Stomach (tissue), 4 donors: ENCODE data around the gene SNAP47.

ENCODE experiments used
- POLR2AphosphoS5 ChIP-seq, 3 donors: sonication (generic); formaldehyde crosslinking; IDR thresholded peaks; one replicate each; pipeline ENCODE4 v1.6.1; 2016; ENCODE audit warnings: antibody characterized with exemption in 3 of 3
- TF ChIP-seq, protein P1 (sequence below), 7 experiments: fragments of 450-650 bp in 4 of 7; fragments of 200-600 bp in 3 of 7; sonication (generic) in 3 of 7; IDR thresholded peaks; one replicate each; pipeline ENCODE4 v1.5.1; 2016 to 2019; ENCODE audit warnings: antibody characterized with exemption in 7 of 7, control low read depth in 2 of 7, mild to moderate bottlenecking in 1 of 7

DNA sequence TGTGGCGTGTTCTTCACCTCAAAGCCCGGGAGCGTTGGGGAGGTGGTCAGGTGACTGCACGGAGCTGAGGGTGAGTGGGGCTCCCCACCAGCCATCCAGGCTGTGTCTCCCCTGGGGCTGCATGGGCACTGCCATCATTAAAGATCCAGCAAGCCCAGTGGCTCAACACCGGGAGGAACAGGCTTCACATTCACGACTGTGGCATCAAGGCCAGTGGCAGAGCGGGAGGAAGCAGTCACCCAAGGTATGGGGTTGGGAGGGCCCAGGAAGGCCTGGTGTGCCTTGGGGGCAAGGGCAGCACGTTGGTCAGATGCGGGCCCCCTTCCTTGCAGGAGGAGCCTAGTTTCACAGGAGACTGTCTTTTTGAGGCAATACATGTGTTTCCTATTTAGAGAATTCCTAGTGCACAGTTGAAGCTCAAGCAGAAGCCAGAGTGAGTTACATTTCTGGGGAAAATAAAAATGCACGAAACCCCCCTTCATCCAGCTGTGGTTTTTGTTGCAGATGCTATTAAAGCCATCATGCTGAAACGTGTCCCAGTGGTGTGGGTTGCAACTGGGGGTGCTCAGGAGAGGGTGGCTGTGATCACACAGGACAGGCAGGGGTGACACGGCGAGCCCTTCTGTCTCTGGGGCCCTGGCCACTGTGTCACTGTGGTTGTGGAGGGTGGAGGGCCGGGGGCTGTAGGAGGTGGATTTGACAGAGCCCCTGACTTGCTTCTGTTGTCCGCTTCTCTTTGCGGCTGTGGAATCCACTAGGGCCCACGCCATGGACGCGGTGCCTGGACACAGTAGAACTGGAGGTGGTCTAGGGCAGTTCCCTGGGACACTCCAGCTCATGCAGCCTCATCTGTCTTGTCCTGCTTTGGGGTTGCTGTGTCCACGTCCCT is 34.1 kb downstream of the SNAP47 start:
- TF ChIP-seq, protein P1, sequence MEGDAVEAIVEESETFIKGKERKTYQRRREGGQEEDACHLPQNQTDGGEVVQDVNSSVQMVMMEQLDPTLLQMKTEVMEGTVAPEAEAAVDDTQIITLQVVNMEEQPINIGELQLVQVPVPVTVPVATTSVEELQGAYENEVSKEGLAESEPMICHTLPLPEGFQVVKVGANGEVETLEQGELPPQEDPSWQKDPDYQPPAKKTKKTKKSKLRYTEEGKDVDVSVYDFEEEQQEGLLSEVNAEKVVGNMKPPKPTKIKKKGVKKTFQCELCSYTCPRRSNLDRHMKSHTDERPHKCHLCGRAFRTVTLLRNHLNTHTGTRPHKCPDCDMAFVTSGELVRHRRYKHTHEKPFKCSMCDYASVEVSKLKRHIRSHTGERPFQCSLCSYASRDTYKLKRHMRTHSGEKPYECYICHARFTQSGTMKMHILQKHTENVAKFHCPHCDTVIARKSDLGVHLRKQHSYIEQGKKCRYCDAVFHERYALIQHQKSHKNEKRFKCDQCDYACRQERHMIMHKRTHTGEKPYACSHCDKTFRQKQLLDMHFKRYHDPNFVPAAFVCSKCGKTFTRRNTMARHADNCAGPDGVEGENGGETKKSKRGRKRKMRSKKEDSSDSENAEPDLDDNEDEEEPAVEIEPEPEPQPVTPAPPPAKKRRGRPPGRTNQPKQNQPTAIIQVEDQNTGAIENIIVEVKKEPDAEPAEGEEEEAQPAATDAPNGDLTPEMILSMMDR (IDR thresholded peaks at IDR 0.05): no peak
- no peak for TF ChIP-seq POLR2AphosphoS5 (IDR thresholded peaks at IDR 0.05)
